Left ventricle myocardium inferior (tissue), 1 donor: Measurements from ENCODE around the gene CHST13. TPM values are rescaled to one million over a fixed set of nuclear protein-coding genes. Genes with fewer than 3 reads are reported as not detected.

Experiments used
- DNase-seq: peaks from one replicate; pipeline ENCODE4 v3.0.0-alpha.2; 2020
- H3K27ac ChIP-seq: fragments of 200-600 bp; replicated peaks from 2 replicates; pipeline ENCODE4 v1.8.0; 2021
- H3K27me3 ChIP-seq: fragments of 200-600 bp; 2 replicates; pipeline ENCODE4 v1.8.0; 2021; ENCODE audit warnings: low read depth
- H3K36me3 ChIP-seq: fragments of 200-600 bp; 2 replicates; pipeline ENCODE4 v1.8.0; 2021
- H3K4me1 ChIP-seq: fragments of 200-600 bp; 2 replicates; pipeline ENCODE4 v1.8.0; 2021
- H3K4me3 ChIP-seq: fragments of 200-600 bp; 2 replicates; pipeline ENCODE4 v1.8.0; 2021; ENCODE audit warnings: mild to moderate bottlenecking, moderate library complexity
- H3K9me3 ChIP-seq: fragments of 200-600 bp; replicated peaks from 2 replicates; pipeline ENCODE4 v1.8.0; 2021
- intact Hi-C: fragments of 100-400 bp; cut with micrococcal nuclease; formaldehyde crosslinking; loops from one replicate; pipeline ENCODE4 v1.11.0; 2022
- total RNA-seq: library from RNA; stranded (reverse); fragmentation: NEBNext Ultra II Directional; extraction: Animal tissue kit (Norgen Biotek cat#: 25700); gene quantifications from one replicate; pipeline ENCODE4 v1.2.1, GENCODE V29; 2021
- TF ChIP-seq, protein P1 (sequence below): fragments of 200-600 bp; IDR thresholded peaks from 2 replicates; pipeline ENCODE4 v1.8.0; 2021; ENCODE audit warnings: antibody characterized with exemption, mild to moderate bottlenecking, borderline replicate concordance
- donor health status: DM: no; HTN: yes; CAD: no; lungs with severe emphysema.

The CHST13 gene
- total RNA-seq, 1 donor from 2014 or later: 0.11 TPM

DNA sequence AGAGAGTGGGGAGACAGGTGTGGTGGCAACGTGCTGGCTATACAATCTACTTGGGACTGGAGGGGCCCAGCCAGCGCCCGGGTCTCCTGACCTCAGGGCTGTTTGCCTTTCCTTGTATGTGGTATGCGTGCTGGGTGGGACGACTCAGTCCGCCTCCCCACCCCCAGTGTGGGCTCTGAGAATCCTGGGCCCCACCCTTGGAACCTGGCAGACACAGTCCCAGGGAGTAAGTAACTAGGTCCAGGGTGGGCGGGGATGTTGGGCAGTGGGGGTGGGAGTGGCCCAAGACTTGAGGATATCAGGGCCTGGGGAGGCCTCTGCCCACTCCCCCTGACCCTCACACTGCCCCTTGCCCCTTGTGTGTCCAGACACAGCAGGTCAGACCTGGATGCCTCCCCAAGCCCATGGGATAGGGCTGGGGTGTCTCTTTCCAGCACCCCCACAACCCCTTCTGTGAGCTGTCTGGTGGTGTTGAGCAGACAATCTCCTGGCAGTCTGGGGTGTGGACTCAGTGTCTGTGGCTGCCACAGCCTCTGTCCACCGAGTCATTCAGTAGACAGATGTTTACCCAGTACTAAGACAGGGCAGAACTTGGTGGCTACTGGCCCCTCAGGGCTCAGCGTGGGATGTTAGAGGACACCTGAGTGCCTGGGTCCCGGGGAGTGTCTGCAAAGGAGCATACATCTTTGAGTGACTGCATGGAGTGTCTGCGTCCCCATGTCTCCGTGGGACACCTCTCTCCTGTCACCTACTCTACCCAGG lies 1.3 kb downstream of the CHST13 start:
- intact Hi-C loops: no loop called here
- no peak overlapping the region for H3K27ac ChIP-seq
- TF ChIP-seq, protein P1, sequence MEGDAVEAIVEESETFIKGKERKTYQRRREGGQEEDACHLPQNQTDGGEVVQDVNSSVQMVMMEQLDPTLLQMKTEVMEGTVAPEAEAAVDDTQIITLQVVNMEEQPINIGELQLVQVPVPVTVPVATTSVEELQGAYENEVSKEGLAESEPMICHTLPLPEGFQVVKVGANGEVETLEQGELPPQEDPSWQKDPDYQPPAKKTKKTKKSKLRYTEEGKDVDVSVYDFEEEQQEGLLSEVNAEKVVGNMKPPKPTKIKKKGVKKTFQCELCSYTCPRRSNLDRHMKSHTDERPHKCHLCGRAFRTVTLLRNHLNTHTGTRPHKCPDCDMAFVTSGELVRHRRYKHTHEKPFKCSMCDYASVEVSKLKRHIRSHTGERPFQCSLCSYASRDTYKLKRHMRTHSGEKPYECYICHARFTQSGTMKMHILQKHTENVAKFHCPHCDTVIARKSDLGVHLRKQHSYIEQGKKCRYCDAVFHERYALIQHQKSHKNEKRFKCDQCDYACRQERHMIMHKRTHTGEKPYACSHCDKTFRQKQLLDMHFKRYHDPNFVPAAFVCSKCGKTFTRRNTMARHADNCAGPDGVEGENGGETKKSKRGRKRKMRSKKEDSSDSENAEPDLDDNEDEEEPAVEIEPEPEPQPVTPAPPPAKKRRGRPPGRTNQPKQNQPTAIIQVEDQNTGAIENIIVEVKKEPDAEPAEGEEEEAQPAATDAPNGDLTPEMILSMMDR: no peak
- H3K27me3 ChIP-seq: peaks cover 36% of the 10 kb centered on the region
- peak overlapping the region; percentile 64 for H3K4me3 ChIP-seq
- H3K36me3 ChIP-seq: no peaks in the 10 kb centered on the region
- no peak for DNase-seq
- no peaks in the 10 kb centered on the region for H3K9me3 ChIP-seq
- peaks cover 34% of the 10 kb centered on the region for H3K4me1 ChIP-seq

GRCh38 chr3:126525853-126526667 lies 2.1 kb downstream of the CHST13 start:
- DNase-seq: no peak
- Histone ChIP-seq H3K27me3 (peaks cover 36% of the 10 kb centered on the region), H3K36me3 (no peaks in the 10 kb centered on the region), H3K4me1 (peaks cover 40% of the 10 kb centered on the region), H3K9me3 (no peaks in the 10 kb centered on the region), H3K4me3 (no peak overlapping the region), H3K27ac (no peak overlapping the region)
- TF ChIP-seq, protein P1: no peak
- intact Hi-C loops: no loop called here

GRCh38 chr3:126526668-126527005 lies 2.7 kb downstream of the CHST13 start:
- H3K27ac ChIP-seq: no peak overlapping the region
- no peak for DNase-seq
- H3K4me3 ChIP-seq: no peak overlapping the region
- H3K9me3 ChIP-seq: no peaks in the 10 kb centered on the region
- H3K27me3 ChIP-seq: peaks cover 36% of the 10 kb centered on the region
- no peaks in the 10 kb centered on the region for H3K36me3 ChIP-seq
- intact Hi-C loops: no loop called here
- H3K4me1 ChIP-seq: peaks cover 40% of the 10 kb centered on the region
- TF ChIP-seq, protein P1: no peak

DNA sequence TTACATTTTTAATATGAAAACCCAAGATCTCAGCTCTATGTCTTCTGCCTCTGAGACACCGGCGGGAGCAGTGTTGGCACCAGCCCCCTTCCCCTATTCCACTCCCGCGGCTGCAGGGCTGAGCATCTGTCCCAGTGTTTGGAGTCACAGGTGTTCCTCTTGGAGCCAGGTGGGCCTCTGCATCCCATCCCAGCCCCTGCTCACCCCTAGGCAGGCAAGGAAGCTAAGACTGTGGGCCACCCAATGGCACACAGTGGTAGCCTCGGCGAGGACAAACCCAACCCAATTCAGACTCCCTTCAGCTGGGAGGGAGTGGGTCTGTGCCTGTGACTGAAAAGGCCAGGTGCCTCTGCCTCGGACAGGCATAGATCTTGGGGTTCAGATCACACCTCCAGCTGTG lies 3.1 kb downstream of the CHST13 start:
- no peak overlapping the region for H3K4me3 ChIP-seq
- no peak for DNase-seq
- H3K36me3 ChIP-seq: no peaks in the 10 kb centered on the region
- TF ChIP-seq, protein P1: no peak
- intact Hi-C loops: no loop called here
- no peaks in the 10 kb centered on the region for H3K9me3 ChIP-seq
- no peak overlapping the region for H3K27ac ChIP-seq
- H3K27me3 ChIP-seq: peaks cover 36% of the 10 kb centered on the region
- H3K4me1 ChIP-seq: peaks cover 40% of the 10 kb centered on the region

DNA sequence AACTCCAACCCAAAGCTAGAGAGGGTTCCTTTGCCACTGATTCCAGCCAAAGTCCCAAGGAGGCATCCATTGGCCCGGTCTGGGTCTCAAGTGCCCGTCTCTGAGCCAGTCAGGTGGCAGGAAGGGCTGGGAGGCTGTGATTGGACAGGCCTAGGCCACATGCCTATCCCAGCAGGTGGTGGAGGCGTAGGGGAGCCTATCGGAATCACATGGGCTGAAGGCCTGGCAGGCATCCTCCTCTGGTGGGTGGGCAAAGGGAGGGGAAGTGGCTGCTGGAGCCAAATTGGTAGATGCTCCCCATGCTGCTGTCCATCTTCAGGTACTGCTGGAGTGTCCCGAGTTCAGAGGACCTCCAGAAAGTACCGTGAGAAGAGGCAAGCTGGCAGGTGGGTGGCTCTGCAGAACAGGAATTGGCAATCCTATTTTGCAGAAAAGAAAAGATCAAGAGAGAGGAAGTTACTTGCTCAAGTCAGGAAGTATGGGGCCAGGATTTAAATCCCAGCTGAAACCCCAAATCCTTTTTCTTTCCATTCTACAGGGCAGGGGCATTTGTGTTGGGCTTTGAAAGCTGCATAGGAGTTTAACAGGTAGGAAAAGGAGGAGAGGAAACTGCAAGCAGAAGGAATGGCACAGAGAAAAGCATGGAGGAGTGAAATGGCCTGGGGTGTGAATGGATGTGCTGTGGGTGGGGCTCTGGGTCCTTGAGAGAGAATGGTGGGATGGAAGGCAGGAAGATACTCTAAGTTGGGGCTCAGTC lies 3.7 kb downstream of the CHST13 start:
- no peak overlapping the region for H3K27ac ChIP-seq
- H3K4me3 ChIP-seq: no peak overlapping the region
- intact Hi-C loops: no loop called here
- H3K4me1 ChIP-seq: peaks cover 40% of the 10 kb centered on the region
- TF ChIP-seq, protein P1: no peak
- H3K9me3 ChIP-seq: no peaks in the 10 kb centered on the region
- peaks cover 36% of the 10 kb centered on the region for H3K27me3 ChIP-seq
- H3K36me3 ChIP-seq: no peaks in the 10 kb centered on the region
- DNase-seq: no peak
